Activated naive CD8-positive, alpha-beta T cell (primary cell): Measurements from ENCODE around the gene GAS5.
A peak's percentile ranks its signal among the peaks of the same experiment; 100 is the strongest.

ENCODE experiments used
- H3K27ac Mint-ChIP-seq: one replicate; pipeline ENCODE4 v1.8.0; 2021; ENCODE audit warnings: mixed read lengths
- H3K27me3 Mint-ChIP-seq: one replicate; pipeline ENCODE4 v1.8.0; 2021; ENCODE audit warnings: mixed read lengths
- H3K36me3 Mint-ChIP-seq: one replicate; pipeline ENCODE4 v1.8.0; 2021; ENCODE audit warnings: mixed read lengths
- H3K4me1 Mint-ChIP-seq: one replicate; pipeline ENCODE4 v1.8.0; 2021; ENCODE audit warnings: low read depth, mixed read lengths
- H3K4me3 Mint-ChIP-seq: one replicate; pipeline ENCODE4 v1.8.0; 2021; ENCODE audit warnings: mild to moderate bottlenecking, mixed read lengths
- H3K9me3 Mint-ChIP-seq: one replicate; pipeline ENCODE4 v1.8.0; 2021; ENCODE audit warnings: low read depth, mixed read lengths

GAS5 gene

DNA sequence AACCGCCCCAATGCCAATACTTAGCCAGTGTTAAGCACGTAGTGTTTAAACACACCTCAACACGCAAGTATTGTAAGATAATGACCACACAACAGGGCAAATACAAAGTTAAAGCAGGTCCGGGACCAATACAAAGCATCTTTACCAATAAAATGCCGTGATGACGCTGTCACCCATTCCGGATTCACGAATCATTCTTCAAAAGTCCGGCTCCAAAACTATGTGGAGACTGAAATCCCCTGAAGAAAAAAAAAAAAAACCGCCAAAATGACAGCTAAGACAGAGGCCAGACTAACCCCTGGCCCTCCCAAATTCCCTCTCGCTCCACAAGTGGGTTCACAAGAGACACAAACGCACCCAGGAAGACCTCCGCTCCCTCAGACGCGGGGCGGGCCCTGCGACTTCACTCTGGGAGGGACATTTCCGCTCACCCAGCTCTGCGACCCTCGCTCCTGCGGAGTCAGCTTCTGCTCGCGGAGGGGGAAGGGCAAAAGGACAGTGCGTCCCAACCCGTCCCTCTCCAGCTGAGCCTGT is 43.9 kb downstream of the GAS5 start:
- H3K9me3 Mint-ChIP-seq = no peaks in the 10 kb centered on the region
- H3K4me3 Mint-ChIP-seq = peak overlapping the region; percentile 97
- H3K27ac Mint-ChIP-seq = peak overlapping the region; percentile 98
- H3K4me1 Mint-ChIP-seq = peaks cover 59% of the 10 kb centered on the region
- no peaks in the 10 kb centered on the region for H3K36me3 Mint-ChIP-seq
- no peaks in the 10 kb centered on the region for H3K27me3 Mint-ChIP-seq

DNA sequence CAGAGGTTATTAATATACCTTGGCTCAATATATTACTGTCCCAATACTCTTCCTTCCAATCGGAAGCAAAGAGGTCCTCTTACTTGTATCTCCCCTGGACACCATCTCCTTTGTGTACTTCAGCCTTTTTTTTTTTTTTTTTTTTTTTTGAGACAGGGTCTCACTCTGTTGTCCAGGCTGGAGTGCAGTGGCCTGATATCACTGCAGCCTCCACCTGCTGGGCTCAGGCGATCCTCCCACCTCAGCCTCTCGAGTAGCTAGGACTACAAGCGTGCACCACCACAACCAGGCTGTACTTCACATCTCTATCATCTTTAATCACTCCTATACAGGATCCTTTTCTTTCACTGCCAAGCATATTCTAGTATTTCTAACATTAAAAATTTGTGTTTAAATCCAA is 46.1 kb downstream of the GAS5 start:
- Mint-ChIP-seq H3K9me3 (no peaks in the 10 kb centered on the region), H3K4me1 (peaks cover 54% of the 10 kb centered on the region), H3K4me3 (peak overlapping the region; percentile 97), H3K36me3 (peaks cover 6% of the 10 kb centered on the region), H3K27ac (no peak overlapping the region), H3K27me3 (no peaks in the 10 kb centered on the region)

DNA sequence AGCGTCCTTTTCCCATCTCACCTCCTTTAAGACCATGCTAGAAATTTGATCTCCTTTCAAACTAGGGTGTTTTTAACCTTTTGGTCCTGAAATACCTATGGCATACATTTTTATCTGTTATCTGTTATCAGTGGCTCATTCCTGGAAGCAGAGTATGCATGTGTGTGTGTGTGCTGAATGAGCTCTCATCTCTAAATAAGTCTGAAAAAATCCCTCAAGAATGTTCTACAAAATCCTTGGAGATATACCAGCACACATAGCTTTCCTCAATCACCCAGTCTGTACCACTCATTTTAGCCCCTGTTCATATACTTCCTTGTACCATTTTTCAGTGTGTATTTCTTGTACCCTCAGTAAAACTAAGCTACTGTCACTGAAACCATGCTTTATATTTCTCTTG is 49.3 kb downstream of the GAS5 start:
- H3K36me3 Mint-ChIP-seq = peaks cover 6% of the 10 kb centered on the region
- H3K9me3 Mint-ChIP-seq = no peaks in the 10 kb centered on the region
- no peak overlapping the region for H3K4me3 Mint-ChIP-seq
- H3K27ac Mint-ChIP-seq = no peak overlapping the region
- no peaks in the 10 kb centered on the region for H3K27me3 Mint-ChIP-seq
- H3K4me1 Mint-ChIP-seq = peaks cover 57% of the 10 kb centered on the region
